ENCODE data around the gene FMN2.

DNA sequence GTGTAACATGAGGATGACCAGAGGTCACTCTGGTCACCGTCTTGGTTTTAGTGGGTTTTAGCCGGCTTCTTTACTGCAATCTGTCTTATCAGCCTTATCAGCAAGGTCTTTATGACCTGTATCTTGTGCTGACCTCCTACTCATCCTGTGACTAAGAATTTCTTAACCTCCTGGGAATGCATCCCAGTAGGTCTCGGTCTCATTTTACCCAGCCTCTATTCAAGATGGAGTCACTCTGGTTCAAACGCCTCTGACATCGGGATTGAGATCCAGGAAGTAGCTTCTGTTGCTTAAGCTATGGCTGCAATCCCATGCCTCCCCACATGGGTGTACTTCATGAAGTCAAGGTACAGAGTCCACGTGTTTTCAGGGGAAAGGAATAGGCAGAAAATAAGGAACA is 19.9 kb downstream of the FMN2 start:
- no peak for TF ChIP-seq POLR2A (IDR thresholded peaks at IDR 0.05; ENCODE audit: low read depth, low read length)
- TF ChIP-seq TAF1 (IDR thresholded peaks at IDR 0.05; ENCODE audit: low read depth, low read length) = no peak
- TF ChIP-seq POLR2AphosphoS5 (IDR thresholded peaks at IDR 0.05; ENCODE audit: low read depth, low read length) = no peak
- TF ChIP-seq PAX5 (IDR thresholded peaks at IDR 0.05; ENCODE audit: insufficient read depth, low read length, severe bottlenecking) = no peak
- no peak for TF ChIP-seq POU2F2 (IDR thresholded peaks at IDR 0.05; ENCODE audit: low read depth, low read length)

Data from GM12891 (cell line).